ENCODE results near the gene TMEM178A. TPM values are rescaled to one million over a fixed set of nuclear protein-coding genes. Genes with fewer than 3 reads are reported as not detected.

Gene TMEM178A
- total RNA-seq, 1 experiment from 2014 or later: 0.50 TPM

- H3K4me3 Mint-ChIP-seq (ENCODE audit: low read depth, unreplicated experiment): no peak overlapping the region
- no peaks in the 10 kb centered on the region for H3K9me3 Mint-ChIP-seq (ENCODE audit: low read depth, unreplicated experiment)
- H3K36me3 Mint-ChIP-seq (ENCODE audit: insufficient read depth, unreplicated experiment): no peaks in the 10 kb centered on the region
- no peak for DNase-seq
- intact Hi-C loops (cut with micrococcal nuclease; ENCODE audit: unreplicated experiment): no loop called here
- no TSS peak for BruUV-seq (replicated peaks)
- CTCF ChIA-PET: interaction anchor here (0.6 kb wide), 1 partner anchor 1639 kb away, joined by 3 read pairs; no protein-coding TSS in a partner anchor
- H3K27ac Mint-ChIP-seq (ENCODE audit: unreplicated experiment): no peak overlapping the region
- peaks cover 49% of the 10 kb centered on the region for H3K27me3 Mint-ChIP-seq (ENCODE audit: unreplicated experiment)
- no peak for TF ChIP-seq CTCF (IDR thresholded peaks at IDR 0.05; ENCODE audit: unreplicated experiment)
- no peaks in the 10 kb centered on the region for H3K4me1 Mint-ChIP-seq (ENCODE audit: low read depth, unreplicated experiment)
Observed at GRCh38 chr2:39712953-39713352, 47.2 kb downstream of the TMEM178A start.

- H3K27ac Mint-ChIP-seq (ENCODE audit: unreplicated experiment): no peak overlapping the region
- no TSS peak for BruUV-seq (replicated peaks)
- CTCF ChIA-PET: interaction anchor here (1.0 kb wide), 1 partner anchor 15 kb away, joined by 3 read pairs; no protein-coding TSS in a partner anchor
- no peak for DNase-seq
- intact Hi-C loops (cut with micrococcal nuclease; ENCODE audit: unreplicated experiment): no loop called here
- no peaks in the 10 kb centered on the region for H3K4me1 Mint-ChIP-seq (ENCODE audit: low read depth, unreplicated experiment)
- TF ChIP-seq CTCF (IDR thresholded peaks at IDR 0.05; ENCODE audit: unreplicated experiment): no peak
- H3K9me3 Mint-ChIP-seq (ENCODE audit: low read depth, unreplicated experiment): no peaks in the 10 kb centered on the region
- H3K36me3 Mint-ChIP-seq (ENCODE audit: insufficient read depth, unreplicated experiment): no peaks in the 10 kb centered on the region
- peaks cover 34% of the 10 kb centered on the region for H3K27me3 Mint-ChIP-seq (ENCODE audit: unreplicated experiment)
- H3K4me3 Mint-ChIP-seq (ENCODE audit: low read depth, unreplicated experiment): no peak overlapping the region
Observed at GRCh38 chr2:39715095-39715494, 49.4 kb downstream of the TMEM178A start.

- intact Hi-C loops (cut with micrococcal nuclease; ENCODE audit: unreplicated experiment): no loop called here
- no peaks in the 10 kb centered on the region for H3K4me1 Mint-ChIP-seq (ENCODE audit: low read depth, unreplicated experiment)
- TF ChIP-seq CTCF (IDR thresholded peaks at IDR 0.05; ENCODE audit: unreplicated experiment): no peak
- CTCF ChIA-PET: interaction anchor here (1.0 kb wide), 1 partner anchor 15 kb away, joined by 3 read pairs; no protein-coding TSS in a partner anchor
- H3K27me3 Mint-ChIP-seq (ENCODE audit: unreplicated experiment): peaks cover 37% of the 10 kb centered on the region
- H3K4me3 Mint-ChIP-seq (ENCODE audit: low read depth, unreplicated experiment): no peak overlapping the region
- no peaks in the 10 kb centered on the region for H3K36me3 Mint-ChIP-seq (ENCODE audit: insufficient read depth, unreplicated experiment)
- H3K27ac Mint-ChIP-seq (ENCODE audit: unreplicated experiment): no peak overlapping the region
- no peaks in the 10 kb centered on the region for H3K9me3 Mint-ChIP-seq (ENCODE audit: low read depth, unreplicated experiment)
- DNase-seq: no peak
- no TSS peak for BruUV-seq (replicated peaks)
Observed at GRCh38 chr2:39715822-39716221, 50.1 kb downstream of the TMEM178A start.

- Mint-ChIP-seq H3K36me3 (ENCODE audit: insufficient read depth, unreplicated experiment) (no peaks in the 10 kb centered on the region), H3K27ac (ENCODE audit: unreplicated experiment) (no peak overlapping the region), H3K27me3 (ENCODE audit: unreplicated experiment) (peaks cover 49% of the 10 kb centered on the region), H3K4me1 (ENCODE audit: low read depth, unreplicated experiment) (no peaks in the 10 kb centered on the region), H3K9me3 (ENCODE audit: low read depth, unreplicated experiment) (no peaks in the 10 kb centered on the region), H3K4me3 (ENCODE audit: low read depth, unreplicated experiment) (no peak overlapping the region)
- CTCF ChIA-PET: no interaction called here
- intact Hi-C loops (cut with micrococcal nuclease; ENCODE audit: unreplicated experiment): no loop called here
- no peak for DNase-seq
- BruUV-seq (replicated peaks): no TSS peak
- no peak for TF ChIP-seq CTCF (IDR thresholded peaks at IDR 0.05; ENCODE audit: unreplicated experiment)
Observed at GRCh38 chr2:39717067-39717466, 51.4 kb downstream of the TMEM178A start.

All from Calu3 (cell line).